AG04449 (cell line): ENCODE results near the gene GABBR2.

Source experiments
- CTCF ChIA-PET: fragments of 350-600 bp; formaldehyde crosslinking; extraction: SDS; loops from one replicate; lab custom pipeline; 2021; ENCODE audit warnings: antibody characterized with exemption; lab: Yijun Ruan, JAX
- POLR2A ChIA-PET: fragments of 400-600, 350-600 bp; formaldehyde crosslinking; extraction: SDS; loops from one replicate; lab custom pipeline; 2020; ENCODE audit warnings: antibody characterized with exemption, inconsistent platforms; lab: Yijun Ruan, JAX
- DNase-seq: peaks from one replicate; pipeline ENCODE4 v3.0.0-alpha.2; 2010; ENCODE audit warnings: low read depth, low spot score
- H3K4me3 ChIP-seq: 2 replicates; pipeline ENCODE4 v1.5.1; 2011; ENCODE audit warnings: low read depth, mild to moderate bottlenecking, control low read depth, low read length
- TF ChIP-seq, protein P1 (sequence below): IDR thresholded peaks from one replicate; pipeline ENCODE4 v1.5.1; 2011; ENCODE audit warnings: mild to moderate bottlenecking, moderate library complexity, low read length, control low read depth, inconsistent platforms; ENCODE audit not compliant: insufficient read depth; ENCODE audit errors: missing control alignments

The GABBR2 gene

DNA sequence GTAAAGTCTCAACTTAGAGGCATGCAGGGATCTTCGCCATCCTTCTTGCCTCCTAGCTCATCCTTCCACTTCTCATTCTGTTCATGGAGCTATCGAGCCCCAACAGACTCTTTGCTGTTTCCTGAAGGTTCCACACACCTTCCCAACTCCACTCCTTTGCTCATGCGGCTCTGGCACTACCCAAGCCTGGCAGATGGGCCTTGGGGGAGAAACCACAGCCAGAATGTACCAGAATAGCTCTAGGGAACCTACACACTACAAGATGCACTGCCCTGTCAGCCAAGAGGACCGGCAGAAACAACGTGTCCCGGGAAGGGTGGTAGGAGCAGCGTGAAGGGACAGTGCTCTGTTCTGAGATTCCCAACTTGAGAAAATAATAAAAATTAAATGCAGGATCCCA, 178.9 kb downstream of the GABBR2 start:
- TF ChIP-seq, protein P1, sequence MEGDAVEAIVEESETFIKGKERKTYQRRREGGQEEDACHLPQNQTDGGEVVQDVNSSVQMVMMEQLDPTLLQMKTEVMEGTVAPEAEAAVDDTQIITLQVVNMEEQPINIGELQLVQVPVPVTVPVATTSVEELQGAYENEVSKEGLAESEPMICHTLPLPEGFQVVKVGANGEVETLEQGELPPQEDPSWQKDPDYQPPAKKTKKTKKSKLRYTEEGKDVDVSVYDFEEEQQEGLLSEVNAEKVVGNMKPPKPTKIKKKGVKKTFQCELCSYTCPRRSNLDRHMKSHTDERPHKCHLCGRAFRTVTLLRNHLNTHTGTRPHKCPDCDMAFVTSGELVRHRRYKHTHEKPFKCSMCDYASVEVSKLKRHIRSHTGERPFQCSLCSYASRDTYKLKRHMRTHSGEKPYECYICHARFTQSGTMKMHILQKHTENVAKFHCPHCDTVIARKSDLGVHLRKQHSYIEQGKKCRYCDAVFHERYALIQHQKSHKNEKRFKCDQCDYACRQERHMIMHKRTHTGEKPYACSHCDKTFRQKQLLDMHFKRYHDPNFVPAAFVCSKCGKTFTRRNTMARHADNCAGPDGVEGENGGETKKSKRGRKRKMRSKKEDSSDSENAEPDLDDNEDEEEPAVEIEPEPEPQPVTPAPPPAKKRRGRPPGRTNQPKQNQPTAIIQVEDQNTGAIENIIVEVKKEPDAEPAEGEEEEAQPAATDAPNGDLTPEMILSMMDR = no peak
- POLR2A ChIA-PET = no interaction called here

DNA sequence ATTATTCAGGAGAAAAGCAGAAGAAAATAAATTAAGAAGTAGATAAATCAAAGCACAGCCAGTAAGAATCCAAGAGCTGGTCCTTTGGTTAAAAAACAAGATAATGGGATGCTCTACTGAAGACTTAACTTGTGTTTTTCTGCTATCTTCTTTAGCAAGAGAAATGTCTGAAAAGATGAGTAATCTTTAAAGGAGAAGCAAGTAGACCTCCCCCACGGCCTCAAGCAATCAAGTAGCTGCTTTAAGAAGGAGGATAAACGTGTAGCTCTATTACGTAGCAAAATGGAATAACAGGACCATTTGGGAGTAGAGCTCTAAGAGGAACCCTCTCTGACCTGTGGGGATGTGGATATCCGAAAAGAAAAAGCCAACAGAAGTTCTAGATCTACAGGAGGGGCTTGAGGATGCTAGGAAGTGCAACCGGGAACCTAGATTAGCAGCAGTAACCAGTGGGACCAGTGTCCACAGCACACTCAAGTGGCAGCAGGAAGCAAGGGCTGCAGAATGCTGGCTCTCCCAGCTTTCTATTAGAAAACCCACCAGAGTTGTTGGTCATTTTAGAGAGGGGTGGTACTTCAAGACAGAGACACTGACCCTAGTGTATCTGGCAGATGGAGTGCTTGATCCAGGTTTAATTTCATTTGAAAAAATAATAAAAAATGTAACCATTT, 185.4 kb downstream of the GABBR2 start:
- POLR2A ChIA-PET = no interaction called here
- DNase-seq = no peak
- CTCF ChIA-PET = interaction anchor here (0.9 to 1.8 kb wide), 9 partner anchors 11 to 252 kb away, joined by 3 to 16 read pairs (median 4); no protein-coding TSS in a partner anchor
- H3K4me3 ChIP-seq = no peak overlapping the region
- TF ChIP-seq, protein P1 = peak; percentile 57

More for the DNA sequence above, 178.9 kb downstream of the GABBR2 start:
- CTCF ChIA-PET = no interaction called here
- H3K4me3 ChIP-seq = no peak overlapping the region
- no peak for DNase-seq

DNA sequence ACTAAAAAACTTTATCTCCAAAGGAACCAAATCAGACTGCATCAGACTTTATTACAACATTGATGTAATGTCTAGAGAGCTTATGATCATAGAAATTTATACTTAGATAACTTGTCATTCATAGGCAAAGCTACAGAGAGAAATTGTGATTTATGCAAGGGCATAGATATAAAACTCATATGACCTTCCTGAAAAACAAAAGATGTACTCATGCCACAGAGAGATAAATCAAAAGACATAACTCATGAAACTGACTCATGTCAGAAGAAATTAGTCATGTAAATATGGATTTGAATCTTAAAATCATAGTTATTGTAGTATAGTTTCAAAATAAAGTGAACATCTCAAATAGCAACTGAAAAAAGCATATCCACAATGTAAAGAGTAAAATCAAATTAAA, 186.2 kb downstream of the GABBR2 start:
- DNase-seq = no peak
- no peak overlapping the region for H3K4me3 ChIP-seq
- TF ChIP-seq, protein P1 = no peak
- POLR2A ChIA-PET = no interaction called here
- CTCF ChIA-PET = interaction anchor here (1.6 kb wide), 1 partner anchor 253 kb away, joined by 6 read pairs; no protein-coding TSS in a partner anchor

DNA sequence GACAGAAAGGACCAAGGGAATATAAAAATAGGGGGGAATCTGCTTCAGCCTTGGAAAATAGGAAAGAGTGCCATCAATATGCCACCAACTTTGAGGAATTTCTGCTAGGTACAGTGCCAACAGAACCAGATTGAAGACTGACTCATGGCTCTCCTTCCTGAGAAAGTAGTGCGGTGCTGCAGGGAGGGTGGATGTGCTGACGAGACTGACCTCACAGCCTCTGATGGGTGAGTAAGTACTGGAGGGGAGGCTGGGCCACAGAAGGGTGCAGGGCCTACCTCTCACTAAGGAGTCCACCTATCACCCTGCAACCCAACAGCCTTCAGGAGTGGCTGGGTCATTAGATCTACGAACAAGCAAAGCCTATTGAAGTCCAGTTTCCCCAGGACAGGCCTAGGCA, 187.6 kb downstream of the GABBR2 start:
- DNase-seq = peak; percentile 45
- no peak overlapping the region for H3K4me3 ChIP-seq
- POLR2A ChIA-PET = no interaction called here
- CTCF ChIA-PET = no interaction called here
- TF ChIP-seq, protein P1 = no peak

DNA sequence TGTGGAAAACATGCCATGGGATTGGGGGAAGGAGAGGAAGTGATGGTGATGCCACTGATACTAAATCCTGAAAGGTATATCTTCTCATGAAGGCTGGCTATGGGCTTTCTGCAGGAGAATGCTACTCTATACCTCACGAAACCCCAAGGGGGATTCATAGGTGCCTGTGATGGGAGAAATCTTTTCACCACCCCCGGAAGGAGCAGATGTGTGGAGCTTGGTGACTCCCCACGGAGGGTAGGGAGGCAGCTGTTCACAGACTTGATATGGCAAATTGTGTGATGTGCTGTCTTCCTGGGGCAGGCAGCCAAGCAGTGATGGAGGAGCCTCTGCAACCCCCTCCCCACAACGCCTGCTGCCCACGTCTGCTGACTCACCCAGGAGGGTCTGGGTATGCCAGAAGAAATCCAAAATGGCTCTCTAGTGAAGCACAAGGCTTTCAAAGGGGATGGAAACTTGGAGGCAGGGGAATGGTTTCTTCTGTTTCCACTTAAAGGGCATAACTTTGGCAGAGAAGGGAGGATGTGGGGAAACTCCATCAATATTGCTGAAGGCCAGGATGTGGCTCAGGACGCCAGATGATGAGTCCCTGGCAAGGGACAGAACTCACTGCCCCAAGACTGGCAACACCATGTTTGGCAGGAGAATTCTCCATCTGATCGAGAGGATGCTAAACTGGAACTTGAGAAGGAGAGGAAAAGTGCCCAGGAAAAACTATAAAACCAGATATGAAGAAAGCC, 188.3 kb downstream of the GABBR2 start:
- TF ChIP-seq, protein P1 = no peak
- no peak for DNase-seq
- ChIA-PET POLR2A (no interaction called here), CTCF (no interaction called here)
- no peak overlapping the region for H3K4me3 ChIP-seq

DNA sequence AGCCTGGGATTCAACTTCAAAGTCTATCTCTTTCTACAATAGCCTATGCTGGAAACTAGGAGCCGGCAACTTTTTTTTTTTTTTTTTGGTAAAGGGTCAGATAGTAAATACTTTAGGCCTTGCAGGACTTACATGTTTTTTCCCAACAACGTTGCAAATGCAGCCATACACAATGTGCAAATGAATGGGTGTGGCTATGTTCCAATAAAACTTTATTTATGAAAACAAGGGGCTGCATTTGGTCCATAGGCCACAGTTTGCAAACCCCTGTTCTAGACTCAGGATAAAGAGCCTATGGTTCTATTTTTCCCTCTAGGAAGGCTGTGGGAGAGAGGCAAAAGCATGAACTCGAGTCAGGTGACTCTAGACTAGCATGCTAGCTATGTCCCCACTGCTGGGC, 189.1 kb downstream of the GABBR2 start:
- DNase-seq = no peak
- ChIA-PET POLR2A (no interaction called here), CTCF (no interaction called here)
- H3K4me3 ChIP-seq = no peak overlapping the region
- TF ChIP-seq, protein P1 = no peak
